ENCODE results near the gene ACTR8. TPM values are rescaled to one million over a fixed set of nuclear protein-coding genes. Genes with fewer than 3 reads are reported as not detected.

The ACTR8 gene
- total RNA-seq, 2 donors from 2014 or later, result 32.9 to 41.6 TPM

DNA sequence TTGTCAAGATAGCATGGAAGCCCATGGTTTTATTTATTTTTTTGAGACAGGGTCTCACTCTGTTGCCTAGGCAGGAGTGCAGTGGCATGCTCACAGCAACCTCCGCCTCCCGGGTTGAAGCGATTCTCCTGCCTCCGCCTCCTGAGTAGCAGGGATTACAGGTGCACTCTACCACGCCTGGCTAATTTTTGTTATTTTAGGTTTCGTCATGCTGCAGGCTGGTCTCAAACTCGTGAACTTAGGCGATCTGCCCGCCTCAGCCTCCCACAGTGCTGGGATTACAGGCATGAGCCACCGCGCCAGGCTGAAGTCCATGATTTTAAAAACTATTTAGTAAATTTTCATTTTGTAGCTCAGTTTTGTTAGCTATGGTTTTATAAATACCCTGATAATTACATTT, 2.7 kb upstream of the ACTR8 start:
- no peak for DNase-seq
- H3K4me1 ChIP-seq (ENCODE audit: control insufficient read depth, insufficient read depth, low read length), result peaks cover 3% of the 10 kb centered on the region
- Mint-ChIP-seq H3K4me3 (no peak overlapping the region), H3K27me3 (ENCODE audit: insufficient read depth) (no peaks in the 10 kb centered on the region), H3K36me3 (ENCODE audit: low read depth) (peaks cover 31% of the 10 kb centered on the region), H3K9me3 (no peaks in the 10 kb centered on the region), H3K4me1 (peaks cover 11% of the 10 kb centered on the region), H3K27ac (no peak overlapping the region)
- TF ChIP-seq, protein P1, sequence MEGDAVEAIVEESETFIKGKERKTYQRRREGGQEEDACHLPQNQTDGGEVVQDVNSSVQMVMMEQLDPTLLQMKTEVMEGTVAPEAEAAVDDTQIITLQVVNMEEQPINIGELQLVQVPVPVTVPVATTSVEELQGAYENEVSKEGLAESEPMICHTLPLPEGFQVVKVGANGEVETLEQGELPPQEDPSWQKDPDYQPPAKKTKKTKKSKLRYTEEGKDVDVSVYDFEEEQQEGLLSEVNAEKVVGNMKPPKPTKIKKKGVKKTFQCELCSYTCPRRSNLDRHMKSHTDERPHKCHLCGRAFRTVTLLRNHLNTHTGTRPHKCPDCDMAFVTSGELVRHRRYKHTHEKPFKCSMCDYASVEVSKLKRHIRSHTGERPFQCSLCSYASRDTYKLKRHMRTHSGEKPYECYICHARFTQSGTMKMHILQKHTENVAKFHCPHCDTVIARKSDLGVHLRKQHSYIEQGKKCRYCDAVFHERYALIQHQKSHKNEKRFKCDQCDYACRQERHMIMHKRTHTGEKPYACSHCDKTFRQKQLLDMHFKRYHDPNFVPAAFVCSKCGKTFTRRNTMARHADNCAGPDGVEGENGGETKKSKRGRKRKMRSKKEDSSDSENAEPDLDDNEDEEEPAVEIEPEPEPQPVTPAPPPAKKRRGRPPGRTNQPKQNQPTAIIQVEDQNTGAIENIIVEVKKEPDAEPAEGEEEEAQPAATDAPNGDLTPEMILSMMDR (conservative IDR thresholded peaks at IDR 0.05), result no peak
- H3K27ac ChIP-seq (ENCODE audit: low read depth, low read length), result no peak overlapping the region
- no peaks in the 10 kb centered on the region for H3K9me3 ChIP-seq (ENCODE audit: control insufficient read depth, low read length)
- H3K27me3 ChIP-seq (ENCODE audit: control insufficient read depth, insufficient read depth, low read length, poor library complexity, severe bottlenecking), result no peaks in the 10 kb centered on the region
- peaks cover 50% of the 10 kb centered on the region for H3K36me3 ChIP-seq (ENCODE audit: control insufficient read depth, insufficient read depth, low read length)
- WGBS, 2 experiments (ENCODE audit: insufficient coverage in 1 of 2, insufficient read length in 1 of 2), result 93 to 96% methylated on average over 7 to 11 of the region's 11 CpGs
- H3K4me3 ChIP-seq (ENCODE audit: low read length), result no peak overlapping the region
- no peak overlapping the region for H3K9ac ChIP-seq (ENCODE audit: extremely low read depth, low read length, poor library complexity, severe bottlenecking)

DNA sequence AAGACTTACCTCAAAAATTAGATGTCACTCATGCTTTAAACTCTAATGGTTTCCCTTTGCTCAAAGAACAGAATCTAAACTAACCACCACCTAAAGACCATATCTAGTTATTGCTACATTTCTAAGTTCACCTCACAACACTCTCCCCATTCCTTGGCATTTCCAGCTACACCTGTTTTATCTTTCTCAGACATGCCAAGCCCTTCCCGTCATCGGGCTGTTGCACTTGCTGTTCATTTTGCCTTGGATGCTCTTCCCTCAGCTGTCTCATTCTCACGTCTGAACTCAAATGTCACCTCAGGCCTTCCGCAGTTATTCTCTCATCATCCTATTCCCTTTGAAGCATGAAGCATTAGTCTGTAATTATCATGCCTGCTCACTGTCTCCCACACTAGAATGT, 1.1 kb upstream of the ACTR8 start:
- Histone ChIP-seq H3K4me3 (ENCODE audit: low read length) (no peak overlapping the region), H3K27ac (ENCODE audit: low read depth, low read length) (no peak overlapping the region), H3K9ac (ENCODE audit: extremely low read depth, low read length, poor library complexity, severe bottlenecking) (no peak overlapping the region), H3K36me3 (ENCODE audit: control insufficient read depth, insufficient read depth, low read length) (peaks cover 61% of the 10 kb centered on the region), H3K9me3 (ENCODE audit: control insufficient read depth, low read length) (no peaks in the 10 kb centered on the region), H3K27me3 (ENCODE audit: control insufficient read depth, insufficient read depth, low read length, poor library complexity, severe bottlenecking) (no peaks in the 10 kb centered on the region), H3K4me1 (ENCODE audit: control insufficient read depth, insufficient read depth, low read length) (peaks cover 3% of the 10 kb centered on the region)
- peaks cover 36% of the 10 kb centered on the region for H3K36me3 Mint-ChIP-seq (ENCODE audit: low read depth)
- no peaks in the 10 kb centered on the region for H3K9me3 Mint-ChIP-seq
- DNase-seq, result no peak
- H3K4me1 Mint-ChIP-seq, result peaks cover 11% of the 10 kb centered on the region
- peak overlapping the region; percentile 96 for H3K4me3 Mint-ChIP-seq
- TF ChIP-seq, protein P1 (conservative IDR thresholded peaks at IDR 0.05), result no peak
- WGBS, 2 experiments (ENCODE audit: insufficient coverage in 1 of 2, insufficient read length in 1 of 2), result 95 to 100% methylated on average over 4 of the region's 4 CpGs
- peak overlapping the region; percentile 4 for H3K27ac Mint-ChIP-seq
- no peaks in the 10 kb centered on the region for H3K27me3 Mint-ChIP-seq (ENCODE audit: insufficient read depth)

DNA sequence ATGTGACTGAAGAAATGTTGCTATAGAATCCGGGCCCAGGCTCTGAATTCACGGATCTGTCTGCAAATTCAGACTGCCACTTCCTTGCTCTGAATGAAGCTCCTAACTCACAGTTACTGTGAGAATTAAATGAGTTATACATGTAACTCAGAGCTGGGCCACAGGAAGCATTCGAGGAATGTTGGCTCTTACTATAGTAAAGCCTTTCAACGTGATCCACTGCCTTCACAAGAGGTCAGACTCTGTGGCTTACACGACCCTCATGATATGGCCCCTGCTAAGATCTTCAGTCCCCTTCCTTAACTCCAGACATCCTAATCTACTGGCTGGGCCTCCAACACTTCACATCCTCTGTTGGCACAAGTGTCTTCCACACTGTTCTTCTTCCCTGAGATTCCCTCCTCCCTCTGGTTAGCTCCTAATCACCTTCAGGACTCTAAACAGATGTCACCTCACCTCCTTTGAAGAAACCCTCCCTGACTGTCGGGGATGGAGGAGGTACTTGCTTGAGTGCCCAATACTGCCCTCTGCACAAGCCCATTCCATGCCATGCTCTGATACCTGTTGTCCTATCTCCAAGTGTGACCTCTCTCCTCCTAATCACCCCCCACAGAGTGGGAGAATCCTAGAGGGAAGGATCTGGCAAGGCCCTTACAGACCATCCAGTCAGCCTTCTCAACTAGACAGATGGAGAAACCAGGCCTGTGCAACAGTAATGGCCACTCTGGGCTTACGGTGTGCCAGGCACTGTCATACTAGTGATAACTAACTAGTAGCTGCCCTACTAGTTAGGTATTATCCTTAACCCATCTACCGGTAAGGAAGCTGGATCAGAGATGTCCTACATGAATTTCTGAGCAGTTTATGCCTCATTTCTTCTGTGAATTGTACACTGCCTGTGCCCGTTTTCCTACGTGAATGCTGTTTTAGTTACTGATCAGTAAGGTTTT, 1.3 kb downstream of the ACTR8 start:
- H3K27ac Mint-ChIP-seq, result peak overlapping the region; percentile 98
- 76 to 83% methylated on average over 9 to 10 of the region's 10 CpGs for WGBS, 2 experiments (ENCODE audit: insufficient coverage in 1 of 2, insufficient read length in 1 of 2)
- H3K4me3 Mint-ChIP-seq, result peak overlapping the region; percentile 96
- Histone ChIP-seq H3K27ac (ENCODE audit: low read depth, low read length) (peak overlapping the region; percentile 80), H3K4me1 (ENCODE audit: control insufficient read depth, insufficient read depth, low read length) (peaks cover 3% of the 10 kb centered on the region), H3K9me3 (ENCODE audit: control insufficient read depth, low read length) (no peaks in the 10 kb centered on the region), H3K9ac (ENCODE audit: extremely low read depth, low read length, poor library complexity, severe bottlenecking) (peak overlapping the region; percentile 89), H3K36me3 (ENCODE audit: control insufficient read depth, insufficient read depth, low read length) (peaks cover 62% of the 10 kb centered on the region), H3K4me3 (ENCODE audit: low read length) (peak overlapping the region; percentile 98), H3K27me3 (ENCODE audit: control insufficient read depth, insufficient read depth, low read length, poor library complexity, severe bottlenecking) (no peaks in the 10 kb centered on the region)
- TF ChIP-seq, protein P1 (conservative IDR thresholded peaks at IDR 0.05), result no peak
- DNase-seq, result peak; percentile 66
- H3K36me3 Mint-ChIP-seq (ENCODE audit: low read depth), result peaks cover 47% of the 10 kb centered on the region
- peaks cover 11% of the 10 kb centered on the region for H3K4me1 Mint-ChIP-seq
- no peaks in the 10 kb centered on the region for H3K9me3 Mint-ChIP-seq
- no peaks in the 10 kb centered on the region for H3K27me3 Mint-ChIP-seq (ENCODE audit: insufficient read depth)
